K562 (cell line): ENCODE measurements around the gene TOMM40L. TPM values are rescaled to one million over a fixed set of nuclear protein-coding genes. Genes with fewer than 3 reads are reported as not detected.

ENCODE experiments used
- CHD4 ChIP-seq: fragments of 200-600 bp; sonication (generic); IDR thresholded peaks from 3 replicates; pipeline ENCODE4 v1.6.1; 2012; ENCODE audit warnings: low read depth, mild to moderate bottlenecking, mixed read lengths, low read length, inconsistent platforms; ENCODE audit not compliant: insufficient read depth, insufficient replicate concordance, poor library complexity, severe bottlenecking
- EWSR1 ChIP-seq: fragments of 450-650 bp; IDR thresholded peaks from 2 replicates; pipeline ENCODE4 v1.6.1; 2018; ENCODE audit warnings: borderline replicate concordance, mild to moderate bottlenecking, low read depth, moderate library complexity; ENCODE audit not compliant: partially characterized antibody
- HDGF ChIP-seq: fragments of 450-650 bp; IDR thresholded peaks from 2 replicates; pipeline ENCODE4 v1.6.1; 2016
- HMG20A ChIP-seq: fragments of 450-650 bp; formaldehyde crosslinking; conservative IDR thresholded peaks from 2 replicates; pipeline ENCODE4 v1.4.0; 2020; ENCODE audit warnings: mild to moderate bottlenecking, mixed read lengths
- HMG20B ChIP-seq: fragments of 250-450 bp; sonication (Bioruptor Pico); IDR thresholded peaks from 2 replicates; pipeline ENCODE4 v1.5.0; 2021; ENCODE audit warnings: mild to moderate bottlenecking
- MAFG ChIP-seq: fragments of 450-650 bp; conservative IDR thresholded peaks from 2 replicates; pipeline ENCODE4 v1.6.1; 2016; ENCODE audit warnings: missing genetic modification characterization, missing compliant biosample characterization
- NFIC ChIP-seq: fragments of 450-650 bp; IDR thresholded peaks from 2 replicates; pipeline ENCODE4 v1.6.1; 2017; ENCODE audit warnings: mild to moderate bottlenecking, inconsistent platforms
- NR3C1 ChIP-seq: sonication (generic); formaldehyde crosslinking; IDR thresholded peaks from 2 replicates; pipeline ENCODE4 v1.8.1; 2022; ENCODE audit warnings: missing genetic modification reagents
- RFX7 ChIP-seq: fragments of 250-450 bp; sonication (Bioruptor Pico); IDR thresholded peaks from 2 replicates; pipeline ENCODE4 v1.5.1; 2021; ENCODE audit warnings: mild to moderate bottlenecking
- SNIP1 ChIP-seq: fragments of 450-650 bp; IDR thresholded peaks from 2 replicates; pipeline ENCODE4 v1.7.1; 2017; ENCODE audit warnings: low read depth, mild to moderate bottlenecking
- SRSF1 ChIP-seq: fragments of 200-400 bp; formaldehyde crosslinking; IDR thresholded peaks from 2 replicates; pipeline ENCODE4 v1.6.1; 2017; ENCODE audit warnings: mild to moderate bottlenecking, low read depth, low read length, moderate library complexity
- TCFL5 ChIP-seq: fragments of 250-450 bp; sonication (Bioruptor Pico); conservative IDR thresholded peaks from 2 replicates; pipeline ENCODE4 v1.6.1; 2021; ENCODE audit warnings: mild to moderate bottlenecking, moderate library complexity, matching md5 sums
- YBX1 ChIP-seq: fragments of 450-650 bp; IDR thresholded peaks from 2 replicates; pipeline ENCODE4 v1.7.1; 2016; ENCODE audit warnings: mild to moderate bottlenecking
- ZEB2 ChIP-seq: fragments of 450-650 bp; IDR thresholded peaks from 2 replicates; pipeline ENCODE4 v1.6.1; 2016
- ZNF253 ChIP-seq: fragments of 250-450 bp; sonication (Bioruptor Pico); conservative IDR thresholded peaks from 2 replicates; pipeline ENCODE4 v1.6.1; 2021; ENCODE audit warnings: mild to moderate bottlenecking
- ZNF695 ChIP-seq: fragments of 450-650 bp; formaldehyde crosslinking; IDR thresholded peaks from 2 replicates; pipeline ENCODE4 v1.4.0; 2020; ENCODE audit warnings: mild to moderate bottlenecking, moderate library complexity
- polyA plus RNA-seq, 8 experiments: library from polyadenylated mRNA; depleted of rRNA in 4 of 8; stranded (reverse) in 5 of 8; unstranded in 3 of 8; fragments of >200 nt; fragmentation: Nextera tagmentation in 2 of 8; fragmentation: Illumina TruSeq in 1 of 8; extraction: Ambion mirVana in 2 of 8; extraction: Trizol in 1 of 8; gene quantifications; 2 replicates each; pipeline versions ENCODE4 v1.2.1 to v1.2.3, GENCODE V29; 2011 to 2014; ENCODE audit warnings: inconsistent platforms in 1 of 8, missing spikeins in 1 of 8
- total RNA-seq, 7 experiments: library from RNA; depleted of rRNA in 6 of 7; stranded (reverse); fragments of >200 nt in 6 of 7; fragmentation: Illumina TruSeq in 2 of 7; extraction: Trizol in 2 of 7; gene quantifications; 2 replicates each; pipeline versions ENCODE4 v1.2.1 to v1.2.3, GENCODE V29; 2011 to 2021; ENCODE audit warnings: low replicate concordance in 1 of 7
- TF ChIP-seq, protein P1 (sequence below): fragments of 450-650 bp; IDR thresholded peaks from 2 replicates; pipeline ENCODE4 v1.6.1; 2016; ENCODE audit warnings: low read depth
- TF ChIP-seq, protein P2 (sequence below): sonication (generic); formaldehyde crosslinking; IDR thresholded peaks from 2 replicates; pipeline ENCODE4 v1.8.0; 2022; ENCODE audit warnings: missing genetic modification reagents, mild to moderate bottlenecking, moderate library complexity, borderline replicate concordance
- TF ChIP-seq, protein P3 (sequence below): fragments of 450-650 bp; formaldehyde crosslinking; conservative IDR thresholded peaks from 2 replicates; pipeline ENCODE4 v1.4.0; 2022; ENCODE audit warnings: mild to moderate bottlenecking, missing genetic modification characterization

The TOMM40L gene
- total and polyA plus RNA-seq, 9 of the 15 experiments (the other 6 are each of a cell fraction or from before 2014, with no cell fraction given) = 9.6 to 33.6 (median 25.2) TPM

DNA sequence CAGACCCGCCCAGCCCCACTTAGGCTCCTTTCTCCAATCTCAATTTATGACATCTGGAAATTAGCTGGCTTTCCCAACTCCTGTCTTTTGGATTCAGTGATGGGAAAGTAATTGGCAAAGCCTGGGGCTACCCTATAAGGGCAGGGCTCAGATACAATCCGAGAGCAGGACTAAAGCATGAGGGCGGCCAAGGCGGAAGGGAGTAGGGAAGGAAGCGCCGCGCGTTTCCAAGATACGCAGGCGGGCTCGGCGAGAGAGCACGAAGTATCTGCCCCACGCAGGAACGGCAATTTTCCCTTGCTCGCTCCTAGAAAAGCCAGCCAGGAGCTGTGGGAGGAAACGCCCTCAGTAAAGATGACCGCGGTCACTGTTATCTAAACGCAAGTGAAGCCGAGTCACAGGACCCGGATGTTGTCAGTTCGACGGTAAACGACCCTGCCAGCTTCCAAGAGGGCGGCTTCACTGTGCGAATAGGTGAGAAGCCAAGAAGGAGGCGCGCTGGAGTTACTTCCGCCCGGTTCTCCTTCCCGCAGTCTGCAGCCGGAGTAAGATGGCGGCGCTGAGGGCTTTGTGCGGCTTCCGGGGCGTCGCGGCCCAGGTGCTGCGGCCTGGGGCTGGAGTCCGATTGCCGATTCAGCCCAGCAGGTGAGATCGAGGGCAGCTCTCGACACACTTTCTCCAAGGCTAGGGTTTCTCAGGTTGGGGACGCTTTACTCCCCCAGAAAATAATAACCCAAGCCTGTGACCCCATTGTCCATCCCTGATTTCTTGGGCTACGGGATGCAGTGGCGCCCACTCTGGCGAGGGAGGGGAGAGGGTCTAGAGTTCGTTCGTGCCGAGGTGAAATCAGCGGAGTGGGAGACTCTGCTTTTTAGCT is 23.8 kb upstream of the TOMM40L start, which contains the start of gene NDUFS2 (continued):
- TF ChIP-seq, protein P1, sequence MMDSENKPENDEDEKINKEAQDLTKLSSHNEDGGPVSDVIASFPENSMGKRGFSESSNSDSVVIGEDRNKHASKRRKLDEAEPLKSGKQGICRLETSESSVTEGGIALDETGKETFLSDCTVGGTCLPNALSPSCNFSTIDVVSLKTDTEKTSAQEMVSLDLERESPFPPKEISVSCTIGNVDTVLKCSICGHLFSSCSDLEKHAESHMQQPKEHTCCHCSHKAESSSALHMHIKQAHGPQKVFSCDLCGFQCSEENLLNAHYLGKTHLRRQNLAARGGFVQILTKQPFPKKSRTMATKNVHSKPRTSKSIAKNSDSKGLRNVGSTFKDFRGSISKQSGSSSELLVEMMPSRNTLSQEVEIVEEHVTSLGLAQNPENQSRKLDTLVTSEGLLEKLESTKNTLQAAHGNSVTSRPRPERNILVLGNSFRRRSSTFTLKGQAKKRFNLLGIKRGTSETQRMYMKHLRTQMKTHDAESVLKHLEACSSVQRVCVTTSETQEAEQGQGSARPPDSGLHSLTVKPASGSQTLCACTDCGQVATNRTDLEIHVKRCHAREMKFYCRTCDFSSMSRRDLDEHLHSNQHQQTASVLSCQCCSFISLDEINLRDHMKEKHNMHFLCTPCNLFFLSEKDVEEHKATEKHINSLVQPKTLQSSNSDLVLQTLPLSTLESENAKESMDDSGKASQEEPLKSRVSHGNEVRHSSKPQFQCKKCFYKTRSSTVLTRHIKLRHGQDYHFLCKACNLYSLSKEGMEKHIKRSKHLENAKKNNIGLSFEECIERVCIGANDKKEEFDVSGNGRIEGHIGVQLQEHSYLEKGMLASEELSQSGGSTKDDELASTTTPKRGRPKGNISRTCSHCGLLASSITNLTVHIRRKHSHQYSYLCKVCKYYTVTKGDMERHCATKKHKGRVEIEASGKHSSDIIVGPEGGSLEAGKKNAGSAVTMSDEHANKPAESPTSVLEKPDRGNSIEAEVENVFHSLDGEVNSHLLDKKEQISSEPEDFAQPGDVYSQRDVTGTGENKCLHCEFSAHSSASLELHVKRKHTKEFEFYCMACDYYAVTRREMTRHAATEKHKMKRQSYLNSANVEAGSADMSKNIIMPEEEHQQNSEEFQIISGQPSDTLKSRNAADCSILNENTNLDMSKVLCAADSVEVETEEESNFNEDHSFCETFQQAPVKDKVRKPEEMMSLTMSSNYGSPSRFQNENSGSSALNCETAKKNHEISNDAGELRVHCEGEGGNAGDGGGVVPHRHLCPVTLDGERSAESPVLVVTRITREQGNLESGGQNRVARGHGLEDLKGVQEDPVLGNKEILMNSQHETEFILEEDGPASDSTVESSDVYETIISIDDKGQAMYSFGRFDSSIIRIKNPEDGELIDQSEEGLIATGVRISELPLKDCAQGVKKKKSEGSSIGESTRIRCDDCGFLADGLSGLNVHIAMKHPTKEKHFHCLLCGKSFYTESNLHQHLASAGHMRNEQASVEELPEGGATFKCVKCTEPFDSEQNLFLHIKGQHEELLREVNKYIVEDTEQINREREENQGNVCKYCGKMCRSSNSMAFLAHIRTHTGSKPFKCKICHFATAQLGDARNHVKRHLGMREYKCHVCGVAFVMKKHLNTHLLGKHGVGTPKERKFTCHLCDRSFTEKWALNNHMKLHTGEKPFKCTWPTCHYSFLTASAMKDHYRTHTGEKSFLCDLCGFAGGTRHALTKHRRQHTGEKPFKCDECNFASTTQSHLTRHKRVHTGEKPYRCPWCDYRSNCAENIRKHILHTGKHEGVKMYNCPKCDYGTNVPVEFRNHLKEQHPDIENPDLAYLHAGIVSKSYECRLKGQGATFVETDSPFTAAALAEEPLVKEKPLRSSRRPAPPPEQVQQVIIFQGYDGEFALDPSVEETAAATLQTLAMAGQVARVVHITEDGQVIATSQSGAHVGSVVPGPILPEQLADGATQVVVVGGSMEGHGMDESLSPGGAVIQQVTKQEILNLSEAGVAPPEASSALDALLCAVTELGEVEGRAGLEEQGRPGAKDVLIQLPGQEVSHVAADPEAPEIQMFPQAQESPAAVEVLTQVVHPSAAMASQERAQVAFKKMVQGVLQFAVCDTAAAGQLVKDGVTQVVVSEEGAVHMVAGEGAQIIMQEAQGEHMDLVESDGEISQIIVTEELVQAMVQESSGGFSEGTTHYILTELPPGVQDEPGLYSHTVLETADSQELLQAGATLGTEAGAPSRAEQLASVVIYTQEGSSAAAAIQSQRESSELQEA = peak; percentile 73
- TF ChIP-seq SRSF1 = no peak
- no peak for TF ChIP-seq HMG20B (CRISPR knock-in tag)
- TF ChIP-seq NFIC = peak; percentile 28; the same call in 1 of the 2 replicates
- no peak for TF ChIP-seq RFX7 (CRISPR knock-in tag)
- no peak for TF ChIP-seq ZNF695 (CRISPR knock-in tag)
- no peak for TF ChIP-seq TCFL5
- TF ChIP-seq ZNF253 (CRISPR knock-in tag) = no peak
- peak; percentile 78 for TF ChIP-seq ZEB2
- TF ChIP-seq, protein P2, sequence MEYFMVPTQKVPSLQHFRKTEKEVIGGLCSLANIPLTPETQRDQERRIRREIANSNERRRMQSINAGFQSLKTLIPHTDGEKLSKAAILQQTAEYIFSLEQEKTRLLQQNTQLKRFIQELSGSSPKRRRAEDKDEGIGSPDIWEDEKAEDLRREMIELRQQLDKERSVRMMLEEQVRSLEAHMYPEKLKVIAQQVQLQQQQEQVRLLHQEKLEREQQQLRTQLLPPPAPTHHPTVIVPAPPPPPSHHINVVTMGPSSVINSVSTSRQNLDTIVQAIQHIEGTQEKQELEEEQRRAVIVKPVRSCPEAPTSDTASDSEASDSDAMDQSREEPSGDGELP (CRISPR knock-in tag) = peak; percentile 90; the same call in 1 of the 2 replicates
- TF ChIP-seq YBX1 = no peak
- no peak for TF ChIP-seq HDGF
- TF ChIP-seq SNIP1 = no peak
- TF ChIP-seq, protein P3, sequence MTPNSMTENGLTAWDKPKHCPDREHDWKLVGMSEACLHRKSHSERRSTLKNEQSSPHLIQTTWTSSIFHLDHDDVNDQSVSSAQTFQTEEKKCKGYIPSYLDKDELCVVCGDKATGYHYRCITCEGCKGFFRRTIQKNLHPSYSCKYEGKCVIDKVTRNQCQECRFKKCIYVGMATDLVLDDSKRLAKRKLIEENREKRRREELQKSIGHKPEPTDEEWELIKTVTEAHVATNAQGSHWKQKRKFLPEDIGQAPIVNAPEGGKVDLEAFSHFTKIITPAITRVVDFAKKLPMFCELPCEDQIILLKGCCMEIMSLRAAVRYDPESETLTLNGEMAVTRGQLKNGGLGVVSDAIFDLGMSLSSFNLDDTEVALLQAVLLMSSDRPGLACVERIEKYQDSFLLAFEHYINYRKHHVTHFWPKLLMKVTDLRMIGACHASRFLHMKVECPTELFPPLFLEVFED = 0 out of 2 replicates have a peak, but pooled peaks have one; percentile 71
- TF ChIP-seq CHD4 = no peak
- no peak for TF ChIP-seq NR3C1
- TF ChIP-seq EWSR1 = no peak
- no peak for TF ChIP-seq MAFG (tag)
- no peak for TF ChIP-seq HMG20A (CRISPR knock-in tag)
